ENCODE results near the gene FSTL5. TPM values are rescaled to one million over a fixed set of nuclear protein-coding genes. Genes with fewer than 3 reads are reported as not detected.

FSTL5 gene
- total RNA-seq, 4 donors from 2014 or later, result not detected

GRCh38 chr4:161829591-161829990 lies 334.2 kb downstream of the FSTL5 start:
- DNase-seq, result no peak
- no peak for TF ChIP-seq CTCF (IDR thresholded peaks at IDR 0.05)
- no peak for TF ChIP-seq POLR2A (IDR thresholded peaks at IDR 0.05)
- peaks cover 0 to 12% (median 0%) of the 10 kb centered on the region in 3 donors for H3K9me3 ChIP-seq

GRCh38 chr4:161828061-161828460 lies 335.7 kb downstream of the FSTL5 start:
- H3K36me3 ChIP-seq, result no peaks in the 10 kb centered on the region
- no peak overlapping the region for H3K27ac ChIP-seq
- 19 to 42% methylated on average over 1 of the region's 1 CpG for WGBS, 2 donors
- H3K4me3 ChIP-seq, result no peak overlapping the region
- DNase-seq, result no peak
- H3K27me3 ChIP-seq, result no peaks in the 10 kb centered on the region
- peaks cover 0 to 13% (median 0%) of the 10 kb centered on the region in 3 donors for H3K9me3 ChIP-seq
- no peaks in the 10 kb centered on the region for H3K4me1 ChIP-seq
- no peak for TF ChIP-seq POLR2A (IDR thresholded peaks at IDR 0.05)
- TF ChIP-seq CTCF (IDR thresholded peaks at IDR 0.05), result no peak
- intact Hi-C loops (cut with DNase I), result no loop called here

More at GRCh38 chr4:161829591-161829990, 334.2 kb downstream of the FSTL5 start:
- H3K27me3 ChIP-seq, result no peaks in the 10 kb centered on the region
- intact Hi-C loops (cut with DNase I), result no loop called here
- H3K4me1 ChIP-seq, result no peaks in the 10 kb centered on the region
- H3K4me3 ChIP-seq, result no peak overlapping the region
- H3K36me3 ChIP-seq, result no peaks in the 10 kb centered on the region
- H3K27ac ChIP-seq, result no peak overlapping the region

GRCh38 chr4:161827013-161827412 lies 336.8 kb downstream of the FSTL5 start:
- no peaks in the 10 kb centered on the region for H3K36me3 ChIP-seq
- H3K9me3 ChIP-seq, result peaks cover 0 to 23% (median 4%) of the 10 kb centered on the region in 3 donors
- intact Hi-C loops (cut with DNase I), result no loop called here
- no peak overlapping the region for H3K4me3 ChIP-seq
- TF ChIP-seq CTCF (IDR thresholded peaks at IDR 0.05), result no peak
- TF ChIP-seq POLR2A (IDR thresholded peaks at IDR 0.05), result no peak
- no peaks in the 10 kb centered on the region for H3K27me3 ChIP-seq
- H3K27ac ChIP-seq, result no peak overlapping the region
- no peak for DNase-seq
- no peaks in the 10 kb centered on the region for H3K4me1 ChIP-seq
- 90 to 100% methylated on average over 3 of the region's 3 CpGs for WGBS, 2 donors

GRCh38 chr4:161823450-161823849 lies 340.4 kb downstream of the FSTL5 start:
- H3K4me1 ChIP-seq, result no peaks in the 10 kb centered on the region
- H3K36me3 ChIP-seq, result no peaks in the 10 kb centered on the region
- peaks cover 0 to 23% (median 4%) of the 10 kb centered on the region in 3 donors for H3K9me3 ChIP-seq
- no CpG with 5 or more reads among the region's 1 CpG for WGBS, 2 donors
- intact Hi-C loops (cut with DNase I), result no loop called here
- TF ChIP-seq CTCF (IDR thresholded peaks at IDR 0.05) (no peak), POLR2A (IDR thresholded peaks at IDR 0.05) (no peak)
- no peak for DNase-seq
- no peak overlapping the region for H3K4me3 ChIP-seq
- no peak overlapping the region for H3K27ac ChIP-seq
- no peaks in the 10 kb centered on the region for H3K27me3 ChIP-seq

- Histone ChIP-seq H3K4me3 (no peak overlapping the region), H3K9me3 (peaks cover 0 to 22% (median 4%) of the 10 kb centered on the region in 3 donors), H3K27ac (no peak overlapping the region), H3K36me3 (no peaks in the 10 kb centered on the region), H3K27me3 (no peaks in the 10 kb centered on the region), H3K4me1 (no peaks in the 10 kb centered on the region)
- intact Hi-C loops (cut with DNase I), result no loop called here
- DNase-seq, result no peak
- no peak for TF ChIP-seq POLR2A (IDR thresholded peaks at IDR 0.05)
- no peak for TF ChIP-seq CTCF (IDR thresholded peaks at IDR 0.05)
- 100% methylated on average over 1 of the region's 1 CpG for WGBS, 2 donors
Measured at GRCh38 chr4:161822174-161822573, 341.6 kb downstream of the FSTL5 start.

Data from esophagus squamous epithelium (tissue), 5 donors.